HepG2 (cell line): ENCODE results near the gene C1orf115. TPM values are rescaled to one million over a fixed set of nuclear protein-coding genes. Genes with fewer than 3 reads are reported as not detected.

Source experiments
- AHR ChIP-seq: IDR thresholded peaks from 2 replicates; pipeline ENCODE4 v1.6.1; 2018; ENCODE audit warnings: missing genetic modification reagents, missing compliant biosample characterization
- ELF1 ChIP-seq: sonication (generic); formaldehyde crosslinking; IDR thresholded peaks from 2 replicates; pipeline ENCODE4 v1.4.0; 2020; ENCODE audit warnings: missing genetic modification reagents
- NPAS2 ChIP-seq: sonication (generic); formaldehyde crosslinking; IDR thresholded peaks from 2 replicates; pipeline ENCODE4 v1.8.0; 2022; ENCODE audit warnings: mild to moderate bottlenecking, missing genetic modification reagents, borderline replicate concordance
- RFXANK ChIP-seq: IDR thresholded peaks from 2 replicates; pipeline ENCODE4 v1.6.1; 2016
- SIX1 ChIP-seq: sonication (generic); formaldehyde crosslinking; IDR thresholded peaks from 2 replicates; pipeline ENCODE4 v1.4.0; 2020; ENCODE audit warnings: missing genetic modification reagents, borderline replicate concordance
- SMYD3 ChIP-seq: sonication (generic); formaldehyde crosslinking; IDR thresholded peaks from 2 replicates; pipeline ENCODE4 v1.8.1; 2023; ENCODE audit warnings: mild to moderate bottlenecking, missing genetic modification reagents
- STAG1 ChIP-seq: sonication (generic); formaldehyde crosslinking; IDR thresholded peaks from 2 replicates; pipeline ENCODE4 v1.4.0; 2020; ENCODE audit warnings: missing genetic modification reagents
- THYN1 ChIP-seq: sonication (generic); formaldehyde crosslinking; IDR thresholded peaks from 2 replicates; pipeline ENCODE4 v1.8.1; 2023; ENCODE audit warnings: low read depth, mild to moderate bottlenecking, moderate library complexity, missing genetic modification reagents, borderline replicate concordance
- ZHX1 ChIP-seq: sonication (generic); formaldehyde crosslinking; IDR thresholded peaks from 2 replicates; pipeline ENCODE4 v1.8.1; 2022; ENCODE audit warnings: low read depth, mild to moderate bottlenecking, missing genetic modification reagents
- ZNF264 ChIP-seq: sonication (generic); formaldehyde crosslinking; IDR thresholded peaks from 2 replicates; pipeline ENCODE4 v1.4.0; 2020; ENCODE audit warnings: missing genetic modification reagents
- ZNF446 ChIP-seq: sonication (generic); formaldehyde crosslinking; IDR thresholded peaks from 2 replicates; pipeline ENCODE4 v1.5.0; 2020; ENCODE audit warnings: mild to moderate bottlenecking, missing genetic modification reagents
- ZNF451 ChIP-seq: sonication (generic); formaldehyde crosslinking; IDR thresholded peaks from 2 replicates; pipeline ENCODE4 v1.5.0; 2020; ENCODE audit warnings: mild to moderate bottlenecking, missing genetic modification reagents
- ZNF570 ChIP-seq: sonication (generic); formaldehyde crosslinking; IDR thresholded peaks from 2 replicates; pipeline ENCODE4 v1.4.0; 2020; ENCODE audit warnings: mild to moderate bottlenecking, missing genetic modification reagents, borderline replicate concordance
- ZNF660 ChIP-seq: sonication (generic); formaldehyde crosslinking; IDR thresholded peaks from 2 replicates; pipeline ENCODE4 v1.5.1; 2020; ENCODE audit warnings: mild to moderate bottlenecking, low read depth, missing genetic modification reagents, borderline replicate concordance
- ZNF768 ChIP-seq: sonication (generic); formaldehyde crosslinking; IDR thresholded peaks from 2 replicates; pipeline ENCODE4 v1.4.0; 2020; ENCODE audit warnings: missing genetic modification reagents
- ZSCAN25 ChIP-seq: sonication (generic); formaldehyde crosslinking; IDR thresholded peaks from 2 replicates; pipeline ENCODE4 v1.8.0; 2022; ENCODE audit warnings: mild to moderate bottlenecking, missing genetic modification reagents
- polyA plus RNA-seq, 8 experiments: library from polyadenylated mRNA; depleted of rRNA in 3 of 8; stranded (reverse) in 7 of 8; unstranded in 1 of 8; fragments of >200 nt; fragmentation: Illumina TruSeq in 4 of 8; extraction: Trizol in 4 of 8; gene quantifications; 2 replicates each; pipeline versions ENCODE4 v1.2.1 to v1.2.3, GENCODE V29; 2011 to 2016; ENCODE audit warnings: low read depth in 4 of 8, missing spikeins in 1 of 8, mixed read lengths in 1 of 8; ENCODE audit not compliant: insufficient read depth in 1 of 8
- total RNA-seq, 5 experiments: library from RNA; depleted of rRNA; stranded (reverse); fragments of >200 nt; fragmentation: Illumina TruSeq; extraction: Trizol; gene quantifications; 2 replicates each; pipeline ENCODE4 v1.2.3, GENCODE V29; 2016; ENCODE audit warnings: low read depth in 1 of 5

C1orf115 gene
- total and polyA plus RNA-seq, 2 of the 13 experiments (the other 11 are each of a cell fraction or from before 2014, with no cell fraction given), result 25.2 to 85.9 TPM

GRCh38 chr1:220690140-220691052 is at the start of gene C1orf115 (continued):
- TF ChIP-seq ZNF570 (CRISPR knock-in tag), result no peak
- TF ChIP-seq ELF1, result no peak
- no peak for TF ChIP-seq AHR
- TF ChIP-seq ZNF660 (CRISPR knock-in tag), result no peak
- no peak for TF ChIP-seq ZSCAN25 (CRISPR knock-in tag)
- no peak for TF ChIP-seq NPAS2 (CRISPR knock-in tag)
- TF ChIP-seq ZHX1 (CRISPR knock-in tag), result peak; percentile 23; the same call in 1 of the 2 replicates
- peak; percentile 47; the same call in 1 of the 2 replicates for TF ChIP-seq RFXANK (CRISPR knock-in tag)
- peak; percentile 76 for TF ChIP-seq STAG1 (CRISPR knock-in tag)
- TF ChIP-seq ZNF768, result 0 out of 2 replicates have a peak, but pooled peaks have one; percentile 69
- TF ChIP-seq SIX1 (CRISPR knock-in tag), result 0 out of 2 replicates have a peak, but pooled peaks have one; percentile 41
- TF ChIP-seq THYN1 (CRISPR knock-in tag), result 0 out of 2 replicates have a peak, but pooled peaks have one; percentile 34
- TF ChIP-seq ZNF446 (CRISPR knock-in tag), result no peak
- TF ChIP-seq SMYD3 (CRISPR knock-in tag), result no peak
- no peak for TF ChIP-seq ZNF264 (CRISPR knock-in tag)
- TF ChIP-seq ZNF451 (CRISPR knock-in tag), result peak; percentile 60; the same call in 1 of the 2 replicates
